ENCODE data around the gene POLR1E.
"Not testable (repeated sequence)": the region's sequence is repeated elsewhere in the genome, so short reads cannot be mapped to it uniquely, and the experiment has no call there.

POLR1E gene

GRCh38 chr9:37508135-37508833 lies 22.5 kb downstream of the POLR1E start:
- Histone ChIP-seq H2AFZ (ENCODE audit: insufficient read depth, low read length, poor library complexity) (no peak overlapping the region), H2BK120ac (ENCODE audit: insufficient read depth, low read length, poor library complexity) (no peak overlapping the region), H3K9me3 (ENCODE audit: insufficient read depth, low read depth, low read length) (no peaks in the 10 kb centered on the region), H3K4me2 (ENCODE audit: low read length) (no peak overlapping the region), H2BK5ac (ENCODE audit: low read depth, low read length, poor library complexity) (no peak overlapping the region), H3K18ac (ENCODE audit: low read length) (no peak overlapping the region), H3K23ac (ENCODE audit: low read length) (no peak overlapping the region), H3K79me2 (ENCODE audit: control insufficient read depth, insufficient read depth, low read length, poor library complexity) (no peaks in the 10 kb centered on the region), H3K27ac (ENCODE audit: low read depth, low read length) (no peak overlapping the region), H2BK12ac (ENCODE audit: low read length) (no peak overlapping the region), H3K36me3 (ENCODE audit: control insufficient read depth in 1 of 2, insufficient read depth in 2 of 2, low read length in 2 of 2) (peaks cover 31 to 39% of the 10 kb centered on the region in 2 experiments), H3K9ac (ENCODE audit: low read length) (no peak overlapping the region), H4K8ac (ENCODE audit: low read depth, low read length) (no peak overlapping the region), H3K14ac (ENCODE audit: low read length) (no peak overlapping the region), H2AK5ac (ENCODE audit: low read length) (no peak overlapping the region), H3K4ac (ENCODE audit: low read depth, low read length) (no peak overlapping the region), H3K27me3 (ENCODE audit: insufficient read depth, low read length) (no peaks in the 10 kb centered on the region), H4K91ac (ENCODE audit: low read depth, low read length) (no peak overlapping the region), H3K4me3 (ENCODE audit: low read depth, low read length) (no peak overlapping the region), H3K4me1 (ENCODE audit: control insufficient read depth in 1 of 2, insufficient read depth in 2 of 2, low read length in 2 of 2) (no peaks in the 10 kb centered on the region), H4K12ac (ENCODE audit: low read depth, low read length) (no peak overlapping the region), H3K79me1 (ENCODE audit: low read length) (no peaks in the 10 kb centered on the region)
- no CpG with 5 or more reads among the region's 5 CpGs for WGBS (ENCODE audit: extremely low coverage, insufficient coverage, insufficient read length)
- DNase-seq, result no peak

DNA sequence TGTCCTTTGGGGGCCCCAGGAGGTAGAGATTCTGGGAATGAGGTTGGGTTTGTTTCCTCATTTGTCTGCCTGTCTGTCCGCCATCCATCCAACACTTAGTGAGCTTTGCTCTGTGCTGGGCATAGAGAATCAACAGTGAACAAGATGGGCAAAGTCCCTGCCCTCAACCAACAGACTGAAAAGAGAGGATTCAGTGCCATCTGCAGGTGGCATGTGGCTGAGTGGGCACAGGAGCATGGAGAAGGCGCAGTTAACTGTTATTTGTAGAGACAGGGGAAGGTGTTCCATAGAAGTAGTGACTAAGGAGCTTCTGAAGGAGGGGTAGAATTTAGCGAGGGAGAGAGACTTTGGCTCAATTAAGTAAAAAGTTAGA lies 23.1 kb downstream of the POLR1E start:
- Histone ChIP-seq H3K9ac (ENCODE audit: low read length) (no peak overlapping the region), H2BK5ac (ENCODE audit: low read depth, low read length, poor library complexity) (no peak overlapping the region), H3K27me3 (ENCODE audit: insufficient read depth, low read length) (no peaks in the 10 kb centered on the region), H4K91ac (ENCODE audit: low read depth, low read length) (no peak overlapping the region), H3K9me3 (ENCODE audit: insufficient read depth, low read depth, low read length) (no peaks in the 10 kb centered on the region), H3K27ac (ENCODE audit: low read depth, low read length) (no peak overlapping the region), H4K12ac (ENCODE audit: low read depth, low read length) (no peak overlapping the region), H3K36me3 (ENCODE audit: control insufficient read depth in 1 of 2, insufficient read depth in 2 of 2, low read length in 2 of 2) (peaks cover 27 to 34% of the 10 kb centered on the region in 2 experiments), H3K4me1 (ENCODE audit: control insufficient read depth in 1 of 2, insufficient read depth in 2 of 2, low read length in 2 of 2) (no peaks in the 10 kb centered on the region), H3K14ac (ENCODE audit: low read length) (no peak overlapping the region), H3K4me2 (ENCODE audit: low read length) (no peak overlapping the region), H2AK5ac (ENCODE audit: low read length) (no peak overlapping the region), H3K4me3 (ENCODE audit: low read depth, low read length) (no peak overlapping the region), H4K8ac (ENCODE audit: low read depth, low read length) (no peak overlapping the region), H3K4ac (ENCODE audit: low read depth, low read length) (no peak overlapping the region), H2BK12ac (ENCODE audit: low read length) (no peak overlapping the region), H2AFZ (ENCODE audit: insufficient read depth, low read length, poor library complexity) (no peak overlapping the region), H3K18ac (ENCODE audit: low read length) (no peak overlapping the region), H3K79me1 (ENCODE audit: low read length) (no peaks in the 10 kb centered on the region), H3K23ac (ENCODE audit: low read length) (no peak overlapping the region), H3K79me2 (ENCODE audit: control insufficient read depth, insufficient read depth, low read length, poor library complexity) (no peaks in the 10 kb centered on the region), H2BK120ac (ENCODE audit: insufficient read depth, low read length, poor library complexity) (no peak overlapping the region)
- whole genome bisulfite sequencing (ENCODE audit: extremely low coverage, insufficient coverage, insufficient read length), result no CpG with 5 or more reads among the region's 3 CpGs
- no peak for DNase-seq

DNA sequence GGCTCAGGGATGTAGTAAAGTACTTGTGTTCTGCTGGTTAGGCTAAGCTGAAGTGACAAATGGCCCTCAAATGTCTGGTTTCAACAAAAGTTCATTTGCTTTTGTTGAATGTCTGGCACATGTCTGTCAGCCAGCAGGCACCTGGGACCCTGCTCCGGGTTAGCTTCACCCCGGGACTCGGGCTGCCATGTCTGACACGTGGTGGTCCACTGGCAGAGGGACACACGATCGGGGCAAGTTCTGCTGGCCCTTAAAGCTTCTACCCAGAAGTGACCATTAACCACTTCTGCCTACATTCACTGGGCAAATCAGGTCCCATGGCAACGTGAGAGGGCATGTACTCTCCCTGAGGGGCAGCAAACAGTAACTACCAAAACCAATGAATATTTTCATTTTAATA lies 23.8 kb downstream of the POLR1E start:
- H3K4ac ChIP-seq (ENCODE audit: low read depth, low read length), result no peak overlapping the region
- H4K12ac ChIP-seq (ENCODE audit: low read depth, low read length), result no peak overlapping the region
- H2AK5ac ChIP-seq (ENCODE audit: low read length), result no peak overlapping the region
- no peak overlapping the region for H2BK5ac ChIP-seq (ENCODE audit: low read depth, low read length, poor library complexity)
- H3K27me3 ChIP-seq (ENCODE audit: insufficient read depth, low read length), result no peaks in the 10 kb centered on the region
- H3K23ac ChIP-seq (ENCODE audit: low read length), result no peak overlapping the region
- no peaks in the 10 kb centered on the region for H3K9me3 ChIP-seq (ENCODE audit: insufficient read depth, low read depth, low read length)
- no peak overlapping the region for H3K18ac ChIP-seq (ENCODE audit: low read length)
- H3K4me2 ChIP-seq (ENCODE audit: low read length), result no peak overlapping the region
- no peaks in the 10 kb centered on the region for H3K79me2 ChIP-seq (ENCODE audit: control insufficient read depth, insufficient read depth, low read length, poor library complexity)
- H2AFZ ChIP-seq (ENCODE audit: insufficient read depth, low read length, poor library complexity), result no peak overlapping the region
- no peak overlapping the region for H3K4me3 ChIP-seq (ENCODE audit: low read depth, low read length)
- no peak for DNase-seq
- peaks cover 24 to 35% of the 10 kb centered on the region in 2 experiments for H3K36me3 ChIP-seq (ENCODE audit: control insufficient read depth in 1 of 2, insufficient read depth in 2 of 2, low read length in 2 of 2)
- H4K91ac ChIP-seq (ENCODE audit: low read depth, low read length), result no peak overlapping the region
- no peak overlapping the region for H2BK120ac ChIP-seq (ENCODE audit: insufficient read depth, low read length, poor library complexity)
- H3K14ac ChIP-seq (ENCODE audit: low read length), result no peak overlapping the region
- no peak overlapping the region for H3K27ac ChIP-seq (ENCODE audit: low read depth, low read length)
- H2BK12ac ChIP-seq (ENCODE audit: low read length), result no peak overlapping the region
- H3K79me1 ChIP-seq (ENCODE audit: low read length), result no peaks in the 10 kb centered on the region
- H3K4me1 ChIP-seq (ENCODE audit: control insufficient read depth in 1 of 2, insufficient read depth in 2 of 2, low read length in 2 of 2), result no peaks in the 10 kb centered on the region
- WGBS (ENCODE audit: extremely low coverage, insufficient coverage, insufficient read length), result no CpG with 5 or more reads among the region's 7 CpGs
- no peak overlapping the region for H3K9ac ChIP-seq (ENCODE audit: low read length)
- no peak overlapping the region for H4K8ac ChIP-seq (ENCODE audit: low read depth, low read length)

DNA sequence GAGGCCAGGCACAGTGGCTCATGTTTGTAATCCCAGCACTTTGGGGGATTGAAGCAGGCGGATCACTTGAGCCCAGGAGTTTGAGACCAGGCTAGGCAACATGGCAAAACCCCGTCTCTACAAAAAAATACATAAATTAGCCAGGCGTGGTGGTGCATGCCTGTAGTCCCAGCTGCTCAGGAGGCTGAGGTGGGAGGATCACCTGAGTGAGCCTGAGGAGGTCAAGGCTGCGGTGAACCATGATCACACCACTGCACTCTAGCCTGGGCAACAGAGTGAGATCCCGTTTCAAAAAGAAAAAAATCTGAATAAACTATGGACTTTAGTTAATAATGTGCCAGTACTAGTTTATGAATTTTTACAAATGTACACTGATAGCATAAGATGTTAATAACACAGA lies 24.3 kb downstream of the POLR1E start:
- not testable (repeated sequence) for H3K79me1 ChIP-seq (ENCODE audit: low read length); H3K27ac ChIP-seq (ENCODE audit: low read depth, low read length); H3K4me2 ChIP-seq (ENCODE audit: low read length); H3K79me2 ChIP-seq (ENCODE audit: control insufficient read depth, insufficient read depth, low read length, poor library complexity); H2BK5ac ChIP-seq (ENCODE audit: low read depth, low read length, poor library complexity); H3K9me3 ChIP-seq (ENCODE audit: insufficient read depth, low read depth, low read length); H3K4me1 ChIP-seq (ENCODE audit: control insufficient read depth in 1 of 2, insufficient read depth in 2 of 2, low read length in 2 of 2); H4K12ac ChIP-seq (ENCODE audit: low read depth, low read length); H3K4me3 ChIP-seq (ENCODE audit: low read depth, low read length); H2BK12ac ChIP-seq (ENCODE audit: low read length); H4K8ac ChIP-seq (ENCODE audit: low read depth, low read length); DNase-seq; H3K14ac ChIP-seq (ENCODE audit: low read length); H3K18ac ChIP-seq (ENCODE audit: low read length); H3K27me3 ChIP-seq (ENCODE audit: insufficient read depth, low read length); H3K9ac ChIP-seq (ENCODE audit: low read length); H2AFZ ChIP-seq (ENCODE audit: insufficient read depth, low read length, poor library complexity); H3K23ac ChIP-seq (ENCODE audit: low read length); H4K91ac ChIP-seq (ENCODE audit: low read depth, low read length); H2BK120ac ChIP-seq (ENCODE audit: insufficient read depth, low read length, poor library complexity); H3K4ac ChIP-seq (ENCODE audit: low read depth, low read length); H2AK5ac ChIP-seq (ENCODE audit: low read length)
- peaks cover 22 to 36% of the 10 kb centered on the region in 2 experiments for H3K36me3 ChIP-seq (ENCODE audit: control insufficient read depth in 1 of 2, insufficient read depth in 2 of 2, low read length in 2 of 2)
- WGBS (ENCODE audit: extremely low coverage, insufficient coverage, insufficient read length), result no CpG with 5 or more reads among the region's 5 CpGs
